Left ventricle myocardium superior (tissue), 1 donor: ENCODE measurements around the gene GSN. TPM values are rescaled to one million over a fixed set of nuclear protein-coding genes. Genes with fewer than 3 reads are reported as not detected.

Experiments
- ATAC-seq: fragments of 200-7000 bp; cut with Tn5 transposase; one replicate; pipeline ENCODE4 v1.9.1; 2020; ENCODE audit warnings: mild to moderate bottlenecking, moderate library complexity
- DNase-seq: peaks from one replicate; pipeline ENCODE4 v3.0.0-alpha.2; 2020
- intact Hi-C: fragments of 100-400 bp; cut with micrococcal nuclease; formaldehyde crosslinking; loops from one replicate; pipeline ENCODE4 v1.11.0; 2022
- total RNA-seq: library from RNA; stranded (reverse); fragmentation: NEBNext Ultra II Directional; extraction: Animal tissue kit (Norgen Biotek cat#: 25700); gene quantifications from one replicate; pipeline ENCODE4 v1.2.1, GENCODE V29; 2021
- donor health status: DM: no; HTN: yes; CAD: no; lungs with severe emphysema.

Gene GSN
- total RNA-seq, 1 donor from 2014 or later, result 717 TPM

DNA sequence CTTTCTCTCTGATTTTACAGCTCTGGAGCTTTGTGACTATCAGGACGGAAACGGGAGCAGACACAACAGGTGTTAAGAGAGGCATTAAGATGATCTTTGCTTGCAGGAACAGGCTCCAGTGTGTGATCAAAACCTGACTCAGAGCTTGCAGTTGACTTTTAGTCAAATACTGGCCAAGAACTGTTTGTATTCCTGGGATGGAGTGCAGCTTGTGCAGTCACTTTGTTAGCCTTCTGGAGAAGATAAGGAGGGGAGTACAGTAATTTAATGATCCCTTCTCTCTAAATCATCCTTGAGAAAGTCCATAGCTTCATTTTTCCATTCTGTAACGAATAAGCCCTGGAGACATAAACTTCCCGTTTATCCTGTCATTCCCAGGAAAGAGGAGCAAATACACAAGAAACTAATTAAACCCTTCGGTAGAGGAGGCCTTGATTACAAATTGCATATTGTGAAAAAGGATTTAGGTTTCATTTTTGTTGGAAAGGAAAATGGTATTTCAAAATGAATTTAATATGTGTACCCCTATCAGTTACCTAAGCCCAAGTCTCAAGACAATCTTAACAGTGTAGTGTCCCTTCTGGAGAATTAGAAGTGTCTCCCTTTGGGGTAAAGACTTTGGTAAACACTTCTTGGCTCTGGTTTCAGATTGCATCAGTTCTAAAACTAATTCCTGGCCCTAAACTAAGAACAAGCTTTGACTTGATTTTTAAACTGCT, 105.2 kb downstream of the GSN start:
- intact Hi-C loops, result loop anchor here (10.0 kb wide), 1 partner anchor 48 kb away; no protein-coding TSS in a partner anchor

DNA sequence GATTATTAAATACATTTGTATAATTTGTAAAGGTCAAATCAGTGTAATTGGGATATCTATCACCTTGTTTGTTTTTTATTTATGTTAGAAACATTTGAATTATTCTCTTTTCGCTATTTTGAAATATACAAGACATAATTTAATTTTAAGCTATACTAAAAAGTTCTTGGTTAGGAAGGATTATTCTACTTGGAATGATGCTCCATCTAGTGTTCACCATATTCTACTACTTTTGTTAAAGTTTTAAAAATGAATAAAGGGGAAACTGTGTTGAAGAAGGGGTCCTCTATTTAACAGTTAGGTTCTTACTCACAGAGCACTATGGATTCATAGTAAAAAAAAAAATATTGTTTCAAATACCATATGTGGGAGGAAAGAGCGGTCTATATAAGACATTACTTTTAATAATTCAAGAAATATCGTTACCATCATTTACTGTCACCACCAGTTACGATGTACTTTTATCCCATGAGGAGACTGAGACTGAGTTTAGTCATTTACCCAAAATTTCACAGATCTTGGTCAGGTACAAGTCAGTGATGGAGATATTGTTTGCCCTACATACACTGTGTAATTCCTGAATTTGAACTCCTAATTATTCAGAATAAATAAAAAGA, 108.4 kb downstream of the GSN start:
- DNase-seq, result no peak
- intact Hi-C loops, result loop anchor here (5.0 to 10.0 kb wide), 2 partner anchors 52 to 99 kb away; no protein-coding TSS in a partner anchor

More for the DNA sequence above, 105.2 kb downstream of the GSN start:
- DNase-seq (no peak), ATAC-seq (no peak)

DNA sequence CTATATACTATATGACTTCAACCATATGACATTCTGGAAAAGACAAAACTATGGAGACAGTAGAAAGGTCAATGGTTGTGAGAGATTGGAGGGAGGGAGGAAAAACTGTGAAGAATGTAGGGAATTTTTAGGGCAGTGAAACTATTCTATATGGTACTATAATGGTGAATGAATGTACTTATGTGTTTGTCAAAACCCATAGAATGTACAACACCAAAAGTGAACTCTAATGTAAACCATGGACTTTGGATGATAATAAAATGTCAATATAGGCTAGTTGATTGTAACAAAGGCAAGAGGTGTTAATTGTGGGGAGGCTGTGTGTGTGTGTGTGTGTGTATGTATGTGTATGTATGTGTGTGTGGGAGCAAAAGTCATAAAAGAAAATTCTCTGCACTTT, 112.9 kb downstream of the GSN start:
- ATAC-seq, result no peak
- intact Hi-C loops, result no loop called here
- DNase-seq, result no peak

More for the DNA sequence above, 108.4 kb downstream of the GSN start:
- no peak for ATAC-seq

Other genes with a start within 250 kb of the GSN start
- 0.69 TPM for gene C5, start 217.9 kb upstream of the GSN start, total RNA-seq
- gene CNTRL, start 193.2 kb upstream of the GSN start, total RNA-seq, result 4.2 TPM
- gene RAB14, start 66.3 kb upstream of the GSN start, total RNA-seq, result 57.7 TPM
- 153 TPM for gene STOM, start 102.1 kb downstream of the GSN start, total RNA-seq
- 28.3 TPM for gene GGTA1, start 231.7 kb downstream of the GSN start, total RNA-seq